HG03066 (cell line): ENCODE results near the gene ZNF763.
"Not testable (repeated sequence)": the region's sequence is repeated elsewhere in the genome, so short reads cannot be mapped to it uniquely, and the experiment has no call there.

ENCODE experiments used
- ATAC-seq: cut with Tn5 transposase; IDR thresholded peaks from one replicate; pipeline ENCODE4 v1.9.1; 2021; ENCODE audit warnings: low read depth; ENCODE audit not compliant: unreplicated experiment

Gene ZNF763

GRCh38 chr19:11964858-11965645 lies at the start of gene ZNF763:
Gene ZNF763 (plus strand): TSS chr19:11965040. CDS start chr19:11965209, 169 bp downstream.
- peak; percentile 83 for ATAC-seq

GRCh38 chr19:11921852-11922495 lies 42.9 kb upstream of the ZNF763 start:
- no peak for ATAC-seq

GRCh38 chr19:11924886-11925650 lies 39.8 kb upstream of the ZNF763 start, which contains the start of gene ZNF700:
Gene ZNF700 (plus strand): TSS chr19:11925107. CDS start chr19:11925211, 104 bp downstream.
- peak; percentile 89 for ATAC-seq

GRCh38 chr19:11925651-11926187 lies 39.1 kb upstream of the ZNF763 start:
- ATAC-seq, result not testable (repeated sequence)

- no peak for ATAC-seq
Measured at GRCh38 chr19:11927227-11927626, 37.6 kb upstream of the ZNF763 start.

GRCh38 chr19:11931051-11931450 lies 33.8 kb upstream of the ZNF763 start:
- no peak for ATAC-seq

GRCh38 chr19:11931513-11931912 lies 33.3 kb upstream of the ZNF763 start:
- ATAC-seq, result no peak

GRCh38 chr19:11935829-11936228 lies 29.0 kb upstream of the ZNF763 start:
- ATAC-seq, result not testable (repeated sequence)

- ATAC-seq, result not testable (repeated sequence)
Measured at GRCh38 chr19:11938383-11938782, 26.5 kb upstream of the ZNF763 start.

- ATAC-seq, result not testable (repeated sequence)
Measured at GRCh38 chr19:11941361-11941887, 23.4 kb upstream of the ZNF763 start.

GRCh38 chr19:11942008-11942842 lies 22.6 kb upstream of the ZNF763 start:
- ATAC-seq, result no peak

GRCh38 chr19:11942843-11943108 lies 22.1 kb upstream of the ZNF763 start:
- no peak for ATAC-seq

- ATAC-seq, result no peak
Measured at GRCh38 chr19:11944656-11945055, 20.2 kb upstream of the ZNF763 start.

- no peak for ATAC-seq
Measured at GRCh38 chr19:11948646-11949045, 16.2 kb upstream of the ZNF763 start.

GRCh38 chr19:11949201-11949600 lies 15.6 kb upstream of the ZNF763 start:
- ATAC-seq, result no peak

GRCh38 chr19:11949614-11950080 lies 15.2 kb upstream of the ZNF763 start:
- ATAC-seq, result not testable (repeated sequence)

- ATAC-seq, result no peak
Measured at GRCh38 chr19:11950312-11950711, 14.5 kb upstream of the ZNF763 start.

GRCh38 chr19:11963566-11964355 lies 1.1 kb upstream of the ZNF763 start:
- ATAC-seq, result no peak

- ATAC-seq, result no peak
Measured at GRCh38 chr19:11964496-11964857, 363 bp upstream of the ZNF763 start.
